D721Med (cell line): ENCODE data around the gene WDR1.

Source experiments
- DNase-seq: peaks from one replicate; pipeline ENCODE4 v3.0.0; 2011; ENCODE audit warnings: low spot score; ENCODE audit not compliant: insufficient read length
- FAIRE-seq: peaks from 2 replicates; lab custom pipeline; 2011; peaks lifted over from hg19 to GRCh38; lab: Jason Lieb, UNC
- TF ChIP-seq, protein P1 (sequence below): IDR thresholded peaks from 2 replicates; pipeline ENCODE4 v1.5.1; 2012; ENCODE audit warnings: mild to moderate bottlenecking, control low read depth; ENCODE audit not compliant: insufficient read depth; ENCODE audit errors: missing control alignments

The WDR1 gene

DNA sequence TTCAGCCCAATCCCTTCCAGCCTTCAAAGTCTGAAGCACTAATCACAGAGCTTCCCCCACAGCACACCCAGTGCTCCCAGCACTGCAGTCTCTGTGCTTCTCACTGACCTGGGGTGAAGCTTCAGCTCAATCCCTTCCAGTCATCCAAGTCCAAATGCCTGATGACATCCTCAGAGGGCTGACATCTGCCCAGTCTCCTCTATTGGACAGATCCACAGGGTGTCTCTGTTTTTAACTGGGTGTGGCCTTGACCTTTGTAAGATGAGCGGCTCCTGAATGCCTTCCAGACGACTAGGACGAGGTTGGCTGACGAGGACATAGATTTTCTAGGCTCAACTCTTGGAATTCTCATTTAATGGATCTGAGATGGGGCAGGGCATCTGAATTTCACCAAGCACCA, 87.7 kb downstream of the WDR1 start:
- TF ChIP-seq, protein P1, sequence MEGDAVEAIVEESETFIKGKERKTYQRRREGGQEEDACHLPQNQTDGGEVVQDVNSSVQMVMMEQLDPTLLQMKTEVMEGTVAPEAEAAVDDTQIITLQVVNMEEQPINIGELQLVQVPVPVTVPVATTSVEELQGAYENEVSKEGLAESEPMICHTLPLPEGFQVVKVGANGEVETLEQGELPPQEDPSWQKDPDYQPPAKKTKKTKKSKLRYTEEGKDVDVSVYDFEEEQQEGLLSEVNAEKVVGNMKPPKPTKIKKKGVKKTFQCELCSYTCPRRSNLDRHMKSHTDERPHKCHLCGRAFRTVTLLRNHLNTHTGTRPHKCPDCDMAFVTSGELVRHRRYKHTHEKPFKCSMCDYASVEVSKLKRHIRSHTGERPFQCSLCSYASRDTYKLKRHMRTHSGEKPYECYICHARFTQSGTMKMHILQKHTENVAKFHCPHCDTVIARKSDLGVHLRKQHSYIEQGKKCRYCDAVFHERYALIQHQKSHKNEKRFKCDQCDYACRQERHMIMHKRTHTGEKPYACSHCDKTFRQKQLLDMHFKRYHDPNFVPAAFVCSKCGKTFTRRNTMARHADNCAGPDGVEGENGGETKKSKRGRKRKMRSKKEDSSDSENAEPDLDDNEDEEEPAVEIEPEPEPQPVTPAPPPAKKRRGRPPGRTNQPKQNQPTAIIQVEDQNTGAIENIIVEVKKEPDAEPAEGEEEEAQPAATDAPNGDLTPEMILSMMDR: no peak
- no peak for FAIRE-seq
- no peak for DNase-seq

DNA sequence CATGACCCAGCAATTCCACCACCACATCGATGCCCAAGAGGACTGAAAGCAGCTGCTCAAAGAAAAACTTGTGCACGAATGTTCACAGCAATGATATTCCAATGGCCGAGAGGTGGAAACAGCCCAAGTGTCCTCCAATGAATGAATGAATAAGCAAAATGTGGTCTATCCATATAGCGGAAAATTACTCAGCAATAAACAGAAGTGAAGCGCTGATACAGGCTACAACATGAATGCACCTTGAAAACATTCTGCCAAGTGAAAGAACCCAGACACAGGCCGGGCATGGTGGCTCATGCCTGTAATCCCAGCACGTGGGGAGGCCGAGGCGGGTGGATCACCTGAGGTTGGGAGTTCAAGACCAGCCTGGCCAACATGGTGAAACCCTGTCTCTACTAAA, 90.1 kb downstream of the WDR1 start:
- FAIRE-seq: no peak
- TF ChIP-seq, protein P1: no peak
- no peak for DNase-seq

DNA sequence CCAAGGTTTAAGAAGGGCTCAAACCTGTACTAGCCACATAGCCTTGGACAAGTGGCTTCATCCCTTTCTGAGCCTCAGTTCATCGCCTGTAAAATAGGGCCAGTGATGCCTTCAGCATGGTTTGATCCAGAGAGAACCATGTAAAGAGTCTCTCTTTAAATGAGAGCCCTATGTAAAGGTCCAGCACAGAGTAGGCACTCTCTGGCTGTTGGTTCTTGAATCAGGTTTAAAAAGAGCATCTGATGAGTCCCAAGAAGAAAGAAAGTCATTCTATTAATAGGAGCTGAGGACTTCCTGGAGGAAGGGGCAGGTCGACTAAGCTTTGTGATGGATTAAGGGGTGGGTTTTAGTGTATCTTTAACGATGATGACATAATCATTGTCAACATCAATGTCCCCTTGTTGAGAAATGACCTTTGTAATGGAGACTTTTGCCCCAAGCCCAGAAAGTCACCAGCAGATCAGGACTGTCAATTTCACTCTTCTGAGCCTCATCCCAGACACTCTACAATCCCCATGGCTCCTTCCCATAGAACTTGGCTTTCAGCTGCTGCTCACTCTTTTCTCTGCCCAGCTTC, 91.3 kb downstream of the WDR1 start:
- no peak for FAIRE-seq
- TF ChIP-seq, protein P1: no peak
- no peak for DNase-seq
